SIG-M5 (cell line): ENCODE results near the gene CIAO2B.
"Not testable (repeated sequence)": the region's sequence is repeated elsewhere in the genome, so short reads cannot be mapped to it uniquely, and the experiment has no call there.

Source experiments
- DNase-seq: peaks from one replicate; lab custom pipeline; 2025; lab: John Stamatoyannopoulos, UW

The CIAO2B gene

GRCh38 chr16:66903544-66904427, 30.4 kb downstream of the CIAO2B start:
- DNase-seq, result no peak

- no peak for DNase-seq
Observed at GRCh38 chr16:66902648-66903543, 31.3 kb downstream of the CIAO2B start.

- no peak for DNase-seq
Observed at GRCh38 chr16:66901626-66902025, 32.6 kb downstream of the CIAO2B start.

- no peak for DNase-seq
Observed at GRCh38 chr16:66900721-66901441, 33.3 kb downstream of the CIAO2B start.

GRCh38 chr16:66899945-66900710, 34.1 kb downstream of the CIAO2B start:
- no peak for DNase-seq

- no peak for DNase-seq
Observed at GRCh38 chr16:66899310-66899944, 34.8 kb downstream of the CIAO2B start.

GRCh38 chr16:66898933-66899309, 35.3 kb downstream of the CIAO2B start:
- DNase-seq, result no peak

- DNase-seq, result no peak
Observed at GRCh38 chr16:66898207-66898606, 36.0 kb downstream of the CIAO2B start.

- DNase-seq, result not testable (repeated sequence)
Observed at GRCh38 chr16:66896682-66897081, 37.5 kb downstream of the CIAO2B start.

GRCh38 chr16:66895999-66896398, 38.2 kb downstream of the CIAO2B start:
- DNase-seq, result no peak

- DNase-seq, result no peak
Observed at GRCh38 chr16:66895689-66895979, 38.6 kb downstream of the CIAO2B start.

- DNase-seq, result no peak
Observed at GRCh38 chr16:66894948-66895688, 39.1 kb downstream of the CIAO2B start.

- DNase-seq, result no peak
Observed at GRCh38 chr16:66894055-66894454, 40.1 kb downstream of the CIAO2B start.

- no peak for DNase-seq
Observed at GRCh38 chr16:66891797-66892196, 42.4 kb downstream of the CIAO2B start.

- DNase-seq, result no peak
Observed at GRCh38 chr16:66891360-66891759, 42.8 kb downstream of the CIAO2B start.

- DNase-seq, result no peak
Observed at GRCh38 chr16:66890799-66891198, 43.4 kb downstream of the CIAO2B start.

GRCh38 chr16:66889622-66890021, 44.6 kb downstream of the CIAO2B start:
- DNase-seq, result no peak

- DNase-seq, result no peak
Observed at GRCh38 chr16:66888647-66889615, 45.3 kb downstream of the CIAO2B start.

- no peak for DNase-seq
Observed at GRCh38 chr16:66886914-66887313, 47.3 kb downstream of the CIAO2B start.
